ENCODE results near the gene HERPUD1. TPM values are rescaled to one million over a fixed set of nuclear protein-coding genes. Genes with fewer than 3 reads are reported as not detected.

HERPUD1 gene
- total RNA-seq (2021) (94.2 and 99.4 TPM in 2 replicates), Bru-seq, nascent RNA (percentile 97 among the genes with signal in this experiment), BruChase-seq, experiment 1, labeled RNA remaining after a 2-hour chase (percentile 93 among the genes with signal in this experiment), BruChase-seq, experiment 2, labeled RNA remaining after a 6-hour chase (percentile 77 among the genes with signal in this experiment)
- long read RNA-seq, transcript HERPUD1-204 (8 exons, 2,946 nt) = major isoform, 280 of 334 reads
- long read RNA-seq, transcript HERPUD1-201 (8 exons, 1,862 nt) = minor isoform, 18 of 334 reads
- long read RNA-seq, transcript HERPUD1-209 (5 exons, 2,199 nt) = minor isoform, 7 of 334 reads
- long read RNA-seq, partial matches to known transcripts = 5 of 334 reads
- long read RNA-seq, other reads (novel, unspliced or antisense) = 16 of 334 reads

GRCh38 chr16:56931892-56932720 lies at the start of gene HERPUD1:
Gene HERPUD1 (plus strand): TSS chr16:56932142. CDS start chr16:56932245, 103 bp downstream.
- peak within 1 kb of the TSS; percentile 96 for H3K27ac ChIP-seq (ENCODE audit: low read depth, low read length, poor library complexity, severe bottlenecking)

GRCh38 chr16:56883586-56883985 lies 48.4 kb upstream of the HERPUD1 start:
- POLR2A ChIA-PET (ENCODE audit: low non-redundant PET) = no interaction called here

More at GRCh38 chr16:56931892-56932720, at the start of gene HERPUD1:
- CTCF ChIA-PET = no interaction called here
- BruUV-seq (replicated peaks) = no TSS peak
- Histone ChIP-seq H3K9me3 (ENCODE audit: low read depth, low read length, poor library complexity, severe bottlenecking) (no peaks in the 10 kb centered on the region), H3K4me3 (ENCODE audit: low read depth, low read length, poor library complexity, severe bottlenecking) (peak within 1 kb of the TSS; percentile 94), H3K36me3 (ENCODE audit: insufficient read depth, low read length, poor library complexity, severe bottlenecking) (peaks cover 32% of the 10 kb centered on the region), H3K4me1 (ENCODE audit: insufficient read depth, low read length, poor library complexity, severe bottlenecking) (peaks cover 23% of the 10 kb centered on the region), H3K27me3 (replicated peaks; ENCODE audit: insufficient read depth, low read depth, low read length, poor library complexity) (no peaks in the 10 kb centered on the region)
- TF ChIP-seq CTCF (conservative IDR thresholded peaks at IDR 0.05; ENCODE audit: low read depth, low read length) (no peak), EZH2 (IDR thresholded peaks at IDR 0.05; ENCODE audit: borderline replicate concordance, low read depth, low read length, poor library complexity, severe bottlenecking) (no peak)
- POLR2A ChIA-PET (ENCODE audit: low non-redundant PET) = interaction anchor here (0.7 kb wide), 1 partner anchor 720 kb away, joined by 4 read pairs; no protein-coding TSS in a partner anchor
- intact Hi-C loops (cut with micrococcal nuclease; ENCODE audit: unreplicated experiment) = no loop called here
- DNase-seq (ENCODE audit: low spot score) = peak; percentile 99

More at GRCh38 chr16:56883586-56883985, 48.4 kb upstream of the HERPUD1 start:
- no peak for DNase-seq (ENCODE audit: low spot score)
- Histone ChIP-seq H3K27ac (ENCODE audit: low read depth, low read length, poor library complexity, severe bottlenecking) (no peak overlapping the region), H3K9me3 (ENCODE audit: low read depth, low read length, poor library complexity, severe bottlenecking) (no peaks in the 10 kb centered on the region), H3K4me1 (ENCODE audit: insufficient read depth, low read length, poor library complexity, severe bottlenecking) (no peaks in the 10 kb centered on the region), H3K36me3 (ENCODE audit: insufficient read depth, low read length, poor library complexity, severe bottlenecking) (no peaks in the 10 kb centered on the region), H3K27me3 (replicated peaks; ENCODE audit: insufficient read depth, low read depth, low read length, poor library complexity) (no peaks in the 10 kb centered on the region), H3K4me3 (ENCODE audit: low read depth, low read length, poor library complexity, severe bottlenecking) (no peak overlapping the region)
- BruUV-seq (replicated peaks) = no TSS peak
- CTCF ChIA-PET = no interaction called here
- intact Hi-C loops (cut with micrococcal nuclease; ENCODE audit: unreplicated experiment) = no loop called here
- no peak for TF ChIP-seq EZH2 (IDR thresholded peaks at IDR 0.05; ENCODE audit: borderline replicate concordance, low read depth, low read length, poor library complexity, severe bottlenecking)
- no peak for TF ChIP-seq CTCF (conservative IDR thresholded peaks at IDR 0.05; ENCODE audit: low read depth, low read length)
